ENCODE measurements around the gene ZFPL1.

GRCh38 chr11:65119670-65119995, 35.6 kb downstream of the ZFPL1 start:
- TF ChIP-seq POLR2AphosphoS5 (IDR thresholded peaks at IDR 0.05; ENCODE audit: borderline replicate concordance, low read depth, low read length) (no peak), EZH2 (IDR thresholded peaks at IDR 0.05) (no peak), FOXP2 (optimal IDR thresholded peaks at IDR 0.05; ENCODE audit: control extremely low read depth, extremely low read length, insufficient read depth) (no peak)
